ENCODE measurements around the gene PGC.

The PGC gene

DNA sequence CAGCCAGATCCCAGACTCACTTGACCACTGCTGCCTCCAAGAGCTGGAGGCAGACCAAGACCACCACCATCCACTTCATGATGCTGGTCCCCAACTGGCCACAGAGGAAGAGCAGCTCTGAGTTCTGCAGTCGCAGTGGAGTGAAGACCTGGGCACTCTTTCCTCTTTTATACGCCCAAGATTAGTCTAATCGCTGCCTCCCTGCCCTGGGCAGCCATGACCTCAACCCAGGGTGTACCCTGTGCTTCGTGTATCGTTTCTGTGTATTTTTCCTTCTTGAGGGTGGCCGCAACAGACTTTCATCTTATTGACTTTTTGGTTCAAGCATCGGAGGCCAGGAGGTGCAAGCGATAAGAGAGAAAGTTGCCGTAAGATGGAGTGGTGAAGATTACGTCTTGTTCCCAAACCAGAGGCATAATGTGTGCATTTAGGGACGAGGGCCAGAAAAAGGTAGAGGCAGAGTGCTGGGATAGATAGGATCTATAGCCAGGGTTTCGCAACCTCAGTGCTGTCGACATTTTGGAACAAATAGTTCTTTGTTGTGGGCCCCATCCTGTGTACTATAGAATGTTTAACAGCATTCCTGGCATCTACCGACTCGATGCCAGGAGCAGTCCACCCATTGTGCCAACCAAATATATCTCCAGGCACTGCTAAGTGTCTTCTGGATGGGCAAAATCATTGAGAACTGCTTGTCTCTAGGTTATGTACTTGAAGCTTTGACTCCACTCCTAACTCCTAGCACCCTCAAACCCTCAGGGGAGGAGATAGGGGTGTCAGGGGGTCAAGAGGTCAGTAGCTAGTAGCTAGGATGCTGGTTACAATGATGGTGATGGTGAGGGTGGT lies at the start of gene PGC:
Gene PGC, minus strand, starts transcription at position 142 of the 846 bp plus-strand sequence. Its CDS starts 63 bp downstream, at position 79.
- DNase-seq = no peak

DNA sequence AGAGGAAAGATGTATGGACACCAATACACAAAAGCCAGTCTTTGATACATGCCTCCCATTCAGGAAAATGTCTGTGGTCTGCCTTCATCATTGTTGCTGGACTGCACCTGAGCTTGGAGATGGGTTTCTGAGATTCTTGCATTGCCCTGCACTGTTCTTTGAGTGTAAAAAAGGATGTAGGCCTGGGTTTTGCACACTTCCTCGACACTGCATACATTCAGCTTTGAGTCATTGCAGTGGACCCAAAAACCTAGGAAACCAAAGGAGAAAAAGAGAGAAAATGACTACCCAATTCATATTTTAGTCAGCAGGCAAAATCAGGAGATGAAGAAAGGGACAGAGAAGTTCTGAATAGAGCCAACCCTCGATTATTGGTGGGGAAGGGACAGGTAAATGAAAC lies 49.3 kb upstream of the PGC start:
- no peak for DNase-seq

- no peak for DNase-seq
Observed at GRCh38 chr6:41791984-41792383, 44.8 kb upstream of the PGC start.

- DNase-seq = no peak
Observed at GRCh38 chr6:41791305-41791704, 44.1 kb upstream of the PGC start.

DNA sequence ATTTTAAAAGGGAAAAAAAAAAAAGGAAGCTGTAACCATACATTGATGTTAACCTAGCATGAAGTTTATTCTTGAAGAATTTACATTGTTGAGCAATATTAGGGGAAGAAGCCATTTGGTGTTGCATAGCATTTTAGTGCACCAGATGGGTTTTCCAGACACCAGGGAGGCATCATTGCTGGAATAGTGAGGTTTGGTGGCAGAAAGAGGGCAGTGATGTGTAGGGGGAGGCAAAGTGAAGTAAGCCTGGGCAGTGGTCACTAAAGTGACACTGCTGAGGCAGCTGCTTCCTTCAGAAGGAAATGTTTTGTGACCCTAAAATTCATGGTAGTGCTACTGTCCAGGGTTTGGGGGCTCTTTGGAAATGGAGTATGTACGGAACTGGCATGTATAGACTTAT lies 42.8 kb upstream of the PGC start:
- no peak for DNase-seq

GRCh38 chr6:41789390-41789724 lies 42.2 kb upstream of the PGC start:
- no peak for DNase-seq

GRCh38 chr6:41787219-41787917 lies 40.2 kb upstream of the PGC start, which contains the start of gene TOMM6:
TSS of gene TOMM6 (plus strand) at chr6:41787694. CDS start at chr6:41787698, 4 bp downstream.
- DNase-seq = peak; percentile 91

DNA sequence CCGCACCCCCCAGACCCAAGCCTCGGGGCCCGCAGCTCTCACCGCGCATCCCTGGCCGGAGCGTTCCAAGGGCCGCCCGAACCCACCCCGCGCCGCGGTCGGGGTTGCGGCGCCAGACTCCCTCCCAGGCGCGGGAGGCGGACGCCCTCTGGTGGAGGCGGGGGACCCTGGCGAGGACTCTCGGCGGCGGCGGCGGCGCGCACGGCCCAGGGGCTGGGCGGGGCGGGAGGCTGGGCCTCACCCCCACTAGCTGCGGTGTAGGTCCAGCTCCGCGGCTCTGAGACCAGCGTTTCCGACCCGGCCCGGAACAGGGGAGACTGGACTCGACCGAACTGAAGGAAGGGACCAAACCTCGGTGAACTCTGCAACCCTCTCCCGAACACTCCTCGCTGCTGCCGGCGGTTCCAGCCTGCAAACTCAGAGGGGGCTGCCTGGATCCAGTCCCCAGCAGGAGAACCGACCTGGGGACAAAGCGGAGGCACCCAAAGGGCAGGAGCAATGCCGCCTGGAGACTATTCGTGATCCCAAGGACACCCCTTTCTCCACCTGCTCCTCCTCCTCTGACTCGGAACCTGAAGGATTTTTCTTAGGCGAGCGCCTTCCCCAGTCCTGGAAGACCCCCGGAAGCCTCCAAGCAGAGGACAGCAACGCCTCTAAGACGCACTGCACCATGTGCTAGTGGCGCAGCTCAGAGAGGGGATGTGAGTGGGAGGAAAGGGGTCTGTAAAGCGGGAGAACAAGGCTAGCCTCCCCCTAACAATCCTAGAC lies 39.4 kb upstream of the PGC start:
- DNase-seq = peak; percentile 71

- no peak for DNase-seq
Observed at GRCh38 chr6:41785689-41786450, 38.7 kb upstream of the PGC start.

DNA sequence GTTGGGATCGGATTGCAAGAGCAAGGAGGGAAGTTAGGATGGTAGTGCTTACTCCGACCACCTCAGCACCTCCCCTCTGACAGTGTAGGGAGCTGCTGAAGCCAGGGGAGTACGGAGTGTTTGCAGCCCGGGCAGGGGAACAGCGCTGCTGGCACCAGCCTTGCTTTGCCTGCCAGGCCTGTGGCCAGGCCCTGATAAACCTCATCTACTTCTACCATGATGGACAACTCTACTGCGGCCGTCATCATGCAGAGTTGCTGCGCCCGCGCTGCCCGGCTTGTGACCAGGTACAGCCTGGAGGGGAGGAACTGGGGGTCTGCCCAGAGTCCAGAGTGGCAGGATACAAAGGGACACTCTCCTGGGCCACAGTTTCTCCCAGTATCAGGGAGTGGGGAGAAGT lies 38.1 kb upstream of the PGC start:
- DNase-seq = no peak

DNA sequence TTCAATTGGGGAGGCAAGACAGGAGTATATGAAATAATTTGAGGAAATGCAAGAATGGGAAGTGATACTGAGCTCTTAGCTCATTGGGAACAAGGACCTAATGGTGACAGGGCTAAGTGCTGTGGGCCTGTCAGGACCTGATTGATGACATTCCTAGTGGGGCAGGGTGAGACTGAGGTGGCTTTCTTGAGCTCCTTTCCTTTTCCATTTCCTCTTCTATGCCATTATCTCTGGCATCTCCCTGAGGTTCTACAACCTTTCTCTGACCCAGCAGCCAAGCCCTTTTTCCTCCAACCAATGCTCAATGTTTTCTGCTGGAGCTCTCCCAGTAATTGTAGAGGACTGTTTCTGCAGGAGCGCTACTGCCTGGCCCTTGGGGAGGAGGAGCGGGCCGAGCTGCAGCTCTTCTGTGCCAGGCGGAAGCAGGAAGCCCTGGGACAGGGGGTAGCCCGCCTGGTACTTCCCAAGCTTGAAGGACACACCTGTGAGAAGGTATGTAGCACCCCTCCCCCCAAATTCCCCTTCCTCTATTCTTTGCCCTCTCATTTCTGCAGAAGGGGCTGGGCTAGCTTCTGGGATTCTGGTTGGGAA lies 37.5 kb upstream of the PGC start:
- no peak for DNase-seq

DNA sequence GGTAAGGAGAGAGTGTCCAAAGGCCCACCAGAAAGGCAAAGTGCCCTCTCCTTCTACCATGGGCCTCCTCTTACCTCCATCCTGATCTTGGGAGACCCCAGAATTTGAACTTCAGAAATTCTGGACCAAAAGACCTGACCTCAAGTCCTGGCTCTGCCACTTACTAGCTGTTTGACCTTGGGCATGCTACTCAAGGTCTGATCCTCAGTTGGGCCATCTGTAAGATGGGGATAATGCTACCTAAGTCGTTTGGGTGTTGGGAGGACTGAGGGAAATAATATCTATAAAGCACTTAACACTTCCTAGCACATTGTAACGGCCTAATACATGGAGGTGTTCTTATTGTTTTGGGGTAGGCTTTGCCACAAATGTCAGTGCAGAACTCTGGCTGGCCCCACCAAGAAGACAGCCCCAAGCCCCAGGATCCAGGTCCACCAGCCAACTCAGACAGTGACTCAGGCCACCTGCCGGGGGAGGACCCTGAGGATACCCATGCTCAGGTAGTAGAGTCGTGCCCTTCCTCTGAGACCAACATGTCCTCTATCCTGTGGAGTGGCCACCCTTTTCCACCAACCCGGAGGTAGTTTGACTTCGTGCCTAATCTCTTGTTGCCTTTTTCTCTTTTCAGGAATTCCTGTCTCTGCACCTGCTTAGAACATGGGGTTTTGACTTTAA lies 36.0 kb upstream of the PGC start:
- DNase-seq = no peak

GRCh38 chr6:41781366-41781730 lies 34.2 kb upstream of the PGC start:
- no peak for DNase-seq

DNA sequence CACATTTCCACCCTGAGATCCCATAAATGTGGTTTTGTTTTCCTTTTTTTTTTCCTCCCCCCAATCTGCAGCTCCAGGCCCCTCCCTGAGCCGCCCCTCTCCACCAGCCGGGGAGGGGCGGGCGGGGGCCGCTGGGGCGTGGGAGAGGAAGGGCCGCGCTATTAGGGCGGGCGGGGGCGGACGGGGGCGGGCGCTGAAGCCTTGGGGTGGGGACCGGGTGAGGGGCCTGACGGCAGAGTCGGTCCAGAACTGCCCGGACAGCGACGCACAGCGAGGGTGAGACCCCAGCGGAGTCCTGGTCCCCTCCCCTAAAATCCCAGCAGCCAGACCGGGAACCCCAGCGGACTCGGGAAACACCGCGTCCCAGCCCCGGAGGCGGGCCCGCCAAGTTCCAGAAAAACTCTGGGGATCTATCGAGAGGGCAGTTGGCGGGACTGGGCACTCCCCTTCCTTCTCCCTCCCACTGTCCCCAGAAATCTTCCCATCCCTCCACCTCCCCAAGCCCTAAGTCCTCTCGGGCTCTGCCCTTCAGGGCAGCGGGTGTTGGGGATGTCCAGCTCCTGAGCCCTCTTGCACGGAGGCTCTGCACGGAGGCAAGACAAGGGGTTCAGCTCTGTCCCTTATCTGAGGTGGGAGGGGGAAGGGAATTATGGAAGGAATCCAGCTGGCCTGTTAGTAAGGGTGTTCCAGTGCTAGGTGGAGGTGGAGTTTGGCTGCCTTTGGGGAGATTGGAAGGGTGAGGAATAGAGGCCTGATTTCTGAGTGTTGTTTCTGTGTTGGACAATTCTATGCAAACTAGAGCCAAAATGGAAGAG lies 33.6 kb upstream of the PGC start, which contains the start of gene PRICKLE4:
Gene PRICKLE4, plus strand, starts transcription at position 232 of the 815 bp plus-strand sequence. CDS start 2,692 bp downstream, outside the sequence.
- DNase-seq = no peak

- DNase-seq = peak; percentile 92
Observed at GRCh38 chr6:41779788-41780550, 32.8 kb upstream of the PGC start, which contains the start of gene FRS3. TSS of gene FRS3 (minus strand) at chr6:41779900. CDS start at chr6:41776987, 2,913 bp downstream.

GRCh38 chr6:41779336-41779735 lies 32.1 kb upstream of the PGC start:
- DNase-seq = no peak

DNA sequence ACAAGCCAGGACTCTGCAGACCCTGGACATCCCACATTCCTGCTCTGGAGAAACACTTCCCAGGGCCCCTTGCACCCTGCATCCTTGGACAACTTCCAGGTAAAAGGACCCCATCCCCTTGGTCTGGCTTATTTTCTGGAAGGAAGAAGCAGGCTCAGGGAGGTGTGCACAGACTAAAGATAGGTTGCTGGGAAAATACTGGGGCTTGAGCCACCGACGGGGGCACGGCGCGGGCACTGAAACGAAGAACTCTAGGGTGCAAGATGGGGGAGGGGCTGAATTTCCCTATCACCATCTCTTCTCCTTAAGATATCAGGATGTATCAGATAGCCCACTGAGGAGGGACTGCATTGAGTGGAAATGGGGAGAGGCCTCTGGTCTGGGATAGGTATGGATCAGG lies 31.7 kb upstream of the PGC start:
- DNase-seq = no peak

- DNase-seq = no peak
Observed at GRCh38 chr6:41777551-41778285, 30.5 kb upstream of the PGC start.

- DNase-seq = no peak
Observed at GRCh38 chr6:41775293-41775882, 28.2 kb upstream of the PGC start.
